Metanephros (tissue), 2 donors: ENCODE data around the gene DENND5A. TPM values are rescaled to one million over a fixed set of nuclear protein-coding genes. Genes with fewer than 3 reads are reported as not detected.

ENCODE experiments used
- small RNA-seq: library from RNA; depleted of rRNA; stranded (forward); fragments of <200 nt; gene quantifications from one replicate; pipeline ENCODE3, GENCODE V24; 2014; ENCODE audit warnings: low replicate concordance
- total RNA-seq: library from RNA; depleted of rRNA; stranded (reverse); fragments of >200 nt; gene quantifications from one replicate; pipeline ENCODE4 v1.2.3, GENCODE V29; 2014

Gene DENND5A
- total RNA-seq: 131 TPM

GRCh38 chr11:9265211-9266131 lies at the start of gene DENND5A:
Gene DENND5A, minus strand, starts transcription at chr11:9265350. Its CDS starts 281 bp downstream, at chr11:9265069.

GRCh38 chr11:9314291-9315077 lies 49.3 kb upstream of the DENND5A start, which contains the start of gene TMEM41B:
Gene TMEM41B, minus strand, starts transcription at chr11:9314593. Its CDS starts 152 bp downstream, at chr11:9314441.

GRCh38 chr11:9091044-9091922 lies 173.9 kb downstream of the DENND5A start, which contains the start of gene SCUBE2:
Gene SCUBE2, minus strand, starts transcription at chr11:9091599. Its CDS starts 71 bp downstream, at chr11:9091528.

Small RNAs within 50 kb of the gene (small RNA-seq; reads per million reads assigned to genes)
- gene MIR5691: not detected
- gene RF00017: not detected

Other genes starting within 250 kb of the DENND5A start
- gene SCUBE2, start 173.8 kb downstream of the DENND5A start, total RNA-seq: 13.6 TPM
- gene TMEM41B, start 49.2 kb upstream of the DENND5A start, total RNA-seq: 53.4 TPM
- 113 TPM for gene IPO7, start 119.3 kb upstream of the DENND5A start, total RNA-seq
- 30.1 TPM for gene ZNF143, start 195.7 kb upstream of the DENND5A start, total RNA-seq